RCC 7860 (cell line): ENCODE measurements around the gene MB21D2.
A peak's percentile ranks its signal among the peaks of the same experiment; 100 is the strongest.
"Not testable (repeated sequence)": the region's sequence is repeated elsewhere in the genome, so short reads cannot be mapped to it uniquely, and the experiment has no call there.

Experiments
- DNase-seq: peaks from one replicate; pipeline ENCODE4 v3.0.0-alpha.2; 2015; ENCODE audit warnings: low spot score
- FAIRE-seq: peaks from 2 replicates; lab custom pipeline; 2012; peaks lifted over from hg19 to GRCh38; lab: Jason Lieb, UNC

Gene MB21D2

DNA sequence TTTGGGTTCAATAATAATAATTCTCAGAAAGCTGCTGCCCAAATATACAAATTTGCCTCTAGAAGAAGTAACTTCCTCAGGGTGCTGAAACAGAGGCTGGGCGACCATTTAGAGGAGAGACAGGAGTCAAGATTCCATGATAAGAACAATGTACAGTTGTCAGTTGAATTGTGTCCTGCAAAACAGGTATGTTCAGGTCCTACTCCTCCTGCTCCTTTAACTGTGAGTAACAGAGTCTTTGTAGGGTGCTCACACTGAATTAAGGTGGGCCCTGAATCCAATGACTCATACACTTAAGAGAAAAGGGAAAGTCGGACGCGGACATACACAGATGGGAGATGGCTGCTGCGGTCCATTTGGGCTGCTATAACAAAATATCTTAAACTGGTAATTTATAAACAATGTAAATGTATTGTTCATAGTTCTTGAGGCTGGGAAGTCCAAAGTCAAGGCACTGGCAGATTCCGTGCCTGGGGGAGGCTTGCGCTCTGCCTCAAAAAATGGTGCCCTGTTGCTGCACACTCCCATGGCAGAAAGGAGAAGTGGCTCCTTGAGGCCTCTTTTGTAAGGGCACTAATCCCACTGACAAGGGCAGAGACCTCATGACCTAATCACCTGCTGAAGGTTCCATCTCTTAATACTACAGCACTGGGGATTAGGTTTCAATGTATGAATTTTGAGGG is 55.1 kb downstream of the MB21D2 start:
- FAIRE-seq (no peak), DNase-seq (no peak)

GRCh38 chr3:192861972-192862371 is 55.7 kb downstream of the MB21D2 start:
- DNase-seq (no peak), FAIRE-seq (no peak)

DNA sequence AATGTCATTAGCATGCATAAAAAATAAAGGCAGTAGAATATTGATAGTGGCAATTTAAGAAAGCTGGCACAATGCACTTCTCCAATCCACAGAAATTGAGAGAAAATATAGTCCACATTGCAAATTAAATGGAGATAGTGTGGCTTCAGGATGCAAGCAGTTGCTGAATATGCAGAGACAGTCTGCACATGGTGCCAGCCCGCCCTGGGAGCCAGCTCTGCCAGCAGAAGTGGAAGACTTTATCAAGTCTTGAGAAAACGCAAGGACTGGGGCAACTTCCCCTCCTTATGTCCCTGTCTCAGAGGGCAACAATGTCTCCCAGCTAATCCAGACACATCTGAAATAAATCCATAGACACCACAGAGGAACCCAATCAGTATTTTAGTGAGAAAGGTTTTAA is 57.2 kb downstream of the MB21D2 start:
- DNase-seq (no peak), FAIRE-seq (no peak)

GRCh38 chr3:192858849-192859585 is 58.6 kb downstream of the MB21D2 start:
- FAIRE-seq (no peak), DNase-seq (no peak)

DNA sequence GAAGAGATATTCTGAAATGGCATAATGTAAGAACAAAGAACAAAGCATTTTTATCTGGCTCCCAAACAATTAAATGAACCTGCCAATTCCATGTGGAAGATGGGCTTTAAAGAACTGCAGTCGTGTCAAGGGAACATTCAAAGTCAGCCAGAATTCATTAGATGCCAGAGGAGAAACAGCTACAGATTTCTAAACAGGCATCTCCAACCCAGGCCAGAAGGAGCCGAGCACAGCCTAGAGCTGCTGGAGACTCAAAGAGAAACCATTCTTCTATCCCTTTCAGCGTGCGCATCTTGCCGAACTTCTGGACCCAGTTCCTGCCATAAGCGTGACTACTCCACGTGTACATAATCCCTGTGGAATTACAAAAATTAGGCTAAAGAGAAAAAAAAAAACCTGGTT is 60.4 kb downstream of the MB21D2 start:
- no peak for DNase-seq
- no peak for FAIRE-seq

DNA sequence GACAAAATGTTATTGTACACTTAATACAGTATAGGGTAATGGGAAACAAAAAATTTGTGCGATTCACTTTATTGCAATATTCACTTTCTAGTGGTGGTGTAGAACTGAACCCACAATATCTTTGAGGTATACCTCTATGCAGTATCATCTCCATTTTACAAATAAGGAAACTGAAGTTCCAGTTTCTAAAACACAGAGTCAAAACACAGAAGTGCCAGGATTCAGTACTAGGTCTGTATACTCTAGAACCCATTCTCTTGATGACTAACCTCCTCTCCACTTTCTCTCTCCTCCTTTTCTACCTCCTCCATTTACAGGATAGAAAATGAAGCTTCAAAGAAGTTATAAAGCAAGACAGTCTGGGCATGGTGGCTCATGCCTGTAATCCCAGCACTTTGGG is 62.2 kb downstream of the MB21D2 start:
- FAIRE-seq: no peak
- no peak for DNase-seq

GRCh38 chr3:192851821-192852372 is 65.8 kb downstream of the MB21D2 start:
- DNase-seq: peak; percentile 98
- FAIRE-seq: peak; percentile 96

DNA sequence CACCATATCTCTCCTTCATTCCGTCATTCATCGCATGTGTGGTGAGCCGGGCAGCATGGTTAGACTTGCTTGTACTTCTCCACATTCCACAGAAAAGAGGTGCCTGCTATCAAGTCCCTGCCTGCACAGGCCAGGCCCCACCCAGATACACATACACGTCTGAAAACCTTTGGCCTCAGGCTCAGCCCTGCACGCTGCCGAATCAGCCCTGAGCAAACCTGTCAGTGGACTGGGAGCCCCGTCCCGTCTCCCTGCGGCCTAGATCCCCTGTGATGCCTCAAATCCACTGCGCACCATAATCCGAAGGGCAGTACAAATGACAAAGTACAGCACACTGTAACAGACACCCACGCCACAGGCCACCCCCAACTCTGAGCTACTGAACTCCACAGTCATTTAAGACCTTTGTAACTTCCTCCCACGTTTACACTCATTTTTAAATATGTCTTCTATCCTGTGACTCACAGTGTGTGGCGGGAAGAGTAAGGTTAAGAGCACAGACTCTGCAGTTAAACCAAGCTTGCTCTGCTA is 67.1 kb downstream of the MB21D2 start:
- DNase-seq (peak; percentile 95), FAIRE-seq (peak; percentile 89)

- DNase-seq, FAIRE-seq: not testable (repeated sequence)
Measured at GRCh38 chr3:192849821-192850220, 67.8 kb downstream of the MB21D2 start.

DNA sequence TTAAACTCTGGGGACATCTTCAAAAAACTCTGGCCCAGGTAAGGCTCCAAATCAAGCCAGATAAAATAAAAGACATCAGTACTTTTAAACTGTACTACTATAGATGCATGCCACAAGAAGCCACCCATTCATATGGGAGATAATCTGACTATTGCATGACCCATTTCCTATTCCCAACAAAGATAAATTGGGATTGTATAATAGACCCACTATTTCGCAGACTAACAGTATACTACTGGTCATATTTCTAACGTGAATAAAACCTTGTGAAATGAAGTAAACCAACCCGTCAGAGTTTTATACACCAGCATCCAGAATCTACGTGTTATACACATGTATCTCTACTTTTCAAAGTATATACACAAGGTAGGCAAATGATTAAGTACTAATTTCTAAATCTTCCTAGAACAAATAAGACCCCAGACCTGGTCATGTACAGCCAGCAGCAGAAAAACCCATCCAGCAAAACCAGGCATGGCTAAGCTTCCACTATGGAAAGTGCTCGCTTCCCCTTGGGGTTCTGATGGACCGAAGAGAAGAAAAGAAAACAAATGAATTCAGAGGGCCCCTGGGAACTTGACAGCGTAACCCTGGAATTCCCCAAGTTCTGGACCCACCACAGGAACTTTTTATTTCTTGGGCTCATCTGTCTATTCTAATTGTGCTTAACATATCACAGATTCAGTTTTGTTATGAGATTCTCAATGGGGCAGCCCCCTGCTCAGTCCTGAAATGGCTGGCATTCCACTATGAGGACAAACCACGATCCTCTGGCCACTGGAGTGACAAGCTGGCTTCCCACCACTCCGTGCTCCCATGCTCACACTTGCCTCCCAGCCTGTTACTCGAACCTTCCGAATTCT is 69.1 kb downstream of the MB21D2 start:
- no peak for DNase-seq
- FAIRE-seq: no peak

DNA sequence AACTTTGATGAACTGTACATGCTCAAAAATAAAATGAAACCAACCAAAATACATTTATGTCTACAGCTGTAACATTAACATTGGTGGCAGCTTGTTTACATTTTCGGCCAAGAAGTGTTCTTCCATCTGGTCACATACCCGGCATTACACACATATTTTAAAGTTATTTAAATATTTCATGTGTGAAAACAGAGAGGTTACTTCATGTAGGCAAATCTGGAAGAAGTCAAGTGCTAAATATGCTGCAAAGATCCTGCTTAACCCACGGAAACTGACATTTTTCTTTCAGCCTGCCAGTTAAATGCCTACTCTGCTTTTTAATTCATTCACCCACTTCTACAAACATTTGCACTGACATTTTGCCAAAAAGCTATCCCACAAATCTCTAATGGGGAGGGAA is 69.7 kb downstream of the MB21D2 start:
- FAIRE-seq (no peak), DNase-seq (no peak)

GRCh38 chr3:192845526-192845855 is 72.2 kb downstream of the MB21D2 start:
- no peak for FAIRE-seq
- no peak for DNase-seq

DNA sequence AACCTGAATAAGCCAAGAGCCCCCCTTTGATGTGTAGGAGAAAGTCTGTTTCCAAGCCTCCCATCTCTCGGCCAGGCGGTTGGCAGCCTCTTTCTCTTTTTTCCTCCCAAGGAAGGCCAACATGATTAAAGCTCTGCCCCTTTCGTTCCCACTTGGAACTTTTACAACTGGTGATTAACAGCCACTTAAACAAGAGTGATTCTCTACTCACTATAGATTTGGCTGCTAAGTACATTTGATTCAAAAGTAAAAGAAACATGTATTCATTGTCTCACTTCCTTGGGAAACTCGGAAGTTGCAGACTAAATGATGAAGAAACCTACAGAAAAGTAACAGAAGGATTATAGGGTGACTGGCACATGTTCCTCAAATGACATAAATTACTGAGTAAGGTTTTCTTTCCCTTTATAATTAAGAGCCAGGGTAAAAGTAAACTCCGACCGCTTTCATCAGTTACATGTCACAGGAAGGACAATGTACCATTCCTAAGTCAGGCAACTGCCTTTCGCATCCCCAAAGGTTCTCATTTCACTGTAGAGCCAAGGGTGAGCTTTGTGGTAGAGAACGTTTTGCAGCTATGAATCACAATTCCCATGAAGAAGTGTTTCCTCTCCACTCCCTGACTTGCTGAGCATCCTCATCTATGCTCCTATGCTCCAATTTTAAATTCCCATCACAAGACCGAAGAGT is 72.7 kb downstream of the MB21D2 start:
- FAIRE-seq (no peak), DNase-seq (no peak)

DNA sequence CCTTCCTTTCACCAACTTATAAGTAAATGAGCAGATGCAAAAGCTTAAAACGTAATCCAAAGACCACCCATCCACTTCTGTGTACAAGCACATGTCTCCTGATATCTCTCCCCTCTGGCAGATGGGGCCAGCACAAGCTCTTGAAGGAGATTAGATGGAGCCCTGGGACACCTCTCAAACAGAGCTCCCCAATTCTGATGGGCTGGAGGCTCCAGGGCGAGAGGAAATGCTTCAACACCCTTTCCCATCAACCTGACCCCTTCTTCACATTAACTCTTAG is 73.2 kb downstream of the MB21D2 start:
- FAIRE-seq (no peak), DNase-seq (no peak)

- no peak for FAIRE-seq
- DNase-seq: no peak
Measured at GRCh38 chr3:192843723-192844485, 73.8 kb downstream of the MB21D2 start.

DNA sequence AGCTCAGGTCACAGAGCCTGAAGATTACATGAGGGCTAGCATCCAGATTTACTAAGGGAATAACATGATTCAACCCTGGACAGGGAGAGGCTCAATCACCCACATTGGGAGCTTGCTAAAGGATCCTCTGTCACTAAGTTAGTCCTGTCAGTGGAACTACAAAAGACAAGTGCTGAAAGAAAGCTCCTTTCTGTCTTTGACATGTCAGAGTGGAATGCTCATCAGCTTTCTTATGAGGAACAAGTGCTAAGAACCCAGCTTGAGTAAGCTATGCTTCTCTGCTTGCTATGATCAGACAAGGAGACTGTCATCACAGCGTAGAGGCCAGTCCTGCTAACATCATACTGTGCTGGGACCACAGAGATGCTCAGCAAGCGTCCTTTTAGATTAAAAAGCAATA is 74.5 kb downstream of the MB21D2 start:
- no peak for DNase-seq
- FAIRE-seq: no peak

DNA sequence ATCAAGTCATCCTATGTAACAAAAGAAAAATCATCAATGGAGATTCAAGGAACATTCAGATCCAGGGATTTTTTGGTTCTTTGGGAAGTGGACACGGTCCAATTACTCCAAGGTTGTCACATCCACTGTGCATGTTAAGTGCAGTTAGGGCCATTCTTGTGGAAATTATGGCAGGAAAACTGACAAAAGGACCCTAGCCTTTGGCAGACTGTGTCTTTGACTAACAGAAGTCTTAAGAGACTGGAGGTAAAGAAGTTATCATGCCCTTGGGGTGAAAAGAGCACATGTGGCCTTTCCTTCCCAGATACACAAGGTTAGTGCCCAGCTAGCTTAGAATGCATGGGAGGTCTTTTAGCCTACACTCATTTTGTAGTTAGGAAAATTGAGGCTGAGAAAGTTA is 74.9 kb downstream of the MB21D2 start:
- no peak for DNase-seq
- FAIRE-seq: no peak

GRCh38 chr3:192842138-192842537 is 75.5 kb downstream of the MB21D2 start:
- FAIRE-seq: no peak
- no peak for DNase-seq

GRCh38 chr3:192841428-192841827 is 76.2 kb downstream of the MB21D2 start:
- no peak for FAIRE-seq
- DNase-seq: no peak
